Endothelial cell (in vitro differentiated cells): ENCODE data around the gene SSC4D. TPM values are rescaled to one million over a fixed set of nuclear protein-coding genes. Genes with fewer than 3 reads are reported as not detected.

Experiments
- DNase-seq: peaks from one replicate; pipeline ENCODE4 v3.0.0; 2021; ENCODE audit warnings: low spot score
- H3K27ac Mint-ChIP-seq: one replicate; pipeline ENCODE4 v1.8.0; 2021; ENCODE audit warnings: mixed read lengths, inconsistent platforms; ENCODE audit not compliant: unreplicated experiment
- H3K27me3 Mint-ChIP-seq: one replicate; pipeline ENCODE4 v1.8.0; 2021; ENCODE audit warnings: mild to moderate bottlenecking, moderate library complexity, mixed read lengths, inconsistent platforms; ENCODE audit not compliant: unreplicated experiment
- H3K36me3 Mint-ChIP-seq: one replicate; pipeline ENCODE4 v1.8.0; 2021; ENCODE audit warnings: mild to moderate bottlenecking, low read depth, mixed read lengths, inconsistent platforms; ENCODE audit not compliant: unreplicated experiment
- H3K4me1 Mint-ChIP-seq: one replicate; pipeline ENCODE4 v1.8.0; 2021; ENCODE audit warnings: mild to moderate bottlenecking, mixed read lengths, inconsistent platforms; ENCODE audit not compliant: unreplicated experiment
- H3K4me3 Mint-ChIP-seq: one replicate; pipeline ENCODE4 v1.8.0; 2021; ENCODE audit warnings: mild to moderate bottlenecking, mixed read lengths, inconsistent platforms; ENCODE audit not compliant: unreplicated experiment
- H3K9me3 Mint-ChIP-seq: one replicate; pipeline ENCODE4 v1.8.0; 2021; ENCODE audit warnings: mixed read lengths, inconsistent platforms; ENCODE audit not compliant: unreplicated experiment
- total RNA-seq: library from RNA; stranded (reverse); fragmentation: NEBNext Ultra II Directional; extraction: Animal tissue kit (Norgen Biotek cat#: 25700); gene quantifications from one replicate; pipeline ENCODE4 v1.2.1, GENCODE V29; 2021; ENCODE audit not compliant: unreplicated experiment
- TF ChIP-seq, protein P1 (sequence below): fragments of 200-600 bp; sonication (generic); IDR thresholded peaks from one replicate; pipeline ENCODE4 v1.5.0; 2021; ENCODE audit warnings: antibody characterized with exemption; ENCODE audit not compliant: unreplicated experiment

SSC4D gene
- total RNA-seq, 1 donor from 2014 or later: 15.6 TPM

DNA sequence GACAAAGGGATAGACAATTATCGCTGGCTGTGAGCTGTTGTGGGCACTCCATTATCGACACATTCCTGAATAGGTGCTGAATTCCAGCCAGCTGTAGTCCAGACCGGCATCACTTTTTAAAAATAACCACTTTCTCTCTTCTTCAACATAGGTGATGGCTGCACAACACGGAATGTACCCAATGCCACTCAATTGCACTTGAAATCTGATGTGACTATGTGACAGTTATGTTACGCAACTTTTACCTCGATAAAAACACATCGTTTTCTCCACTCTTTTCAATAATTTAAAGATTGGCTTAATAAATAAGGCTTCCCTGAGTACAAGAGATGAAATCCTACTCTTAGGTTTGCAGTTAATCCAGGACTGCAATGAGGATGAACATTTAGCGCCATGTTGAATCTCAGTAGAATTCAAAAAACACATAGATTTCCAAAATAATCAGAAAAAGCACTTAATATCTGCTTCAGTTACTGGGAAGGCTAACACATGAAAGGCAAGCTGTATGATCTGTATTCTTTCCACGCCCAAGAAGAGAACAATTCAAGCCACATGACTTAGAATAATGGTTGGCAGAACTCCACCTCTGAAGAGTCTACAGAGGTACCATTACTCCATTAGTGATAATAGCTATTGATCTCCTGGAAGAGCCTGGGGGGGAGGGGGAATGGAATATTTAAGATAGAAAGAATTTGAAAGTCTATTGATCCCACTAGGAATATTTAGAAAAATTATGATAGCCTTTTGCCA, 54.3 kb downstream of the SSC4D start:
- peak overlapping the region; percentile 49 for H3K27ac Mint-ChIP-seq
- H3K27me3 Mint-ChIP-seq: peaks cover 14% of the 10 kb centered on the region
- TF ChIP-seq, protein P1, sequence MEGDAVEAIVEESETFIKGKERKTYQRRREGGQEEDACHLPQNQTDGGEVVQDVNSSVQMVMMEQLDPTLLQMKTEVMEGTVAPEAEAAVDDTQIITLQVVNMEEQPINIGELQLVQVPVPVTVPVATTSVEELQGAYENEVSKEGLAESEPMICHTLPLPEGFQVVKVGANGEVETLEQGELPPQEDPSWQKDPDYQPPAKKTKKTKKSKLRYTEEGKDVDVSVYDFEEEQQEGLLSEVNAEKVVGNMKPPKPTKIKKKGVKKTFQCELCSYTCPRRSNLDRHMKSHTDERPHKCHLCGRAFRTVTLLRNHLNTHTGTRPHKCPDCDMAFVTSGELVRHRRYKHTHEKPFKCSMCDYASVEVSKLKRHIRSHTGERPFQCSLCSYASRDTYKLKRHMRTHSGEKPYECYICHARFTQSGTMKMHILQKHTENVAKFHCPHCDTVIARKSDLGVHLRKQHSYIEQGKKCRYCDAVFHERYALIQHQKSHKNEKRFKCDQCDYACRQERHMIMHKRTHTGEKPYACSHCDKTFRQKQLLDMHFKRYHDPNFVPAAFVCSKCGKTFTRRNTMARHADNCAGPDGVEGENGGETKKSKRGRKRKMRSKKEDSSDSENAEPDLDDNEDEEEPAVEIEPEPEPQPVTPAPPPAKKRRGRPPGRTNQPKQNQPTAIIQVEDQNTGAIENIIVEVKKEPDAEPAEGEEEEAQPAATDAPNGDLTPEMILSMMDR: no peak
- H3K4me3 Mint-ChIP-seq: peak overlapping the region; percentile 29
- peaks cover 38% of the 10 kb centered on the region for H3K36me3 Mint-ChIP-seq
- no peak for DNase-seq
- no peaks in the 10 kb centered on the region for H3K9me3 Mint-ChIP-seq
- H3K4me1 Mint-ChIP-seq: peaks cover 40% of the 10 kb centered on the region

DNA sequence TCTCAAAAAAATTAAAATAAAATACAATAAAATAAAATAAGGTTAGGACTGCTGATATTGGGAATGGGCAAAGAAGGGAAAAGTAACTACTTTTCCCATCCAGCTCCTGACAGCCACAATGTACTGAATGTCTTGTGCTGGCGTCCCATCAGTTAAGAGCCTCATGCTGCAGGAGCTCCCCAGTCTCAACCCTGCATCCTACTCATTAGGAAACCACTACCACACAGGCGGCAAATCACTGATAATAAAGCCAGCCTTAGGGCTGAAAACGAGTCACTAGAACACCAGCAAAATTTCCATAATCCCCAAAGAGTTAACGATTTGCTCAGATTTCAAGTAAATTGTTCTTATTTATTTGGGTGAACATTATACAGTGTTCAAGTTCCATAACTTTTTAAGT, 55.0 kb downstream of the SSC4D start:
- Mint-ChIP-seq H3K4me3 (no peak overlapping the region), H3K27me3 (peaks cover 9% of the 10 kb centered on the region), H3K27ac (no peak overlapping the region), H3K36me3 (peaks cover 40% of the 10 kb centered on the region), H3K4me1 (peaks cover 35% of the 10 kb centered on the region), H3K9me3 (no peaks in the 10 kb centered on the region)
- TF ChIP-seq, protein P1: no peak
- no peak for DNase-seq

DNA sequence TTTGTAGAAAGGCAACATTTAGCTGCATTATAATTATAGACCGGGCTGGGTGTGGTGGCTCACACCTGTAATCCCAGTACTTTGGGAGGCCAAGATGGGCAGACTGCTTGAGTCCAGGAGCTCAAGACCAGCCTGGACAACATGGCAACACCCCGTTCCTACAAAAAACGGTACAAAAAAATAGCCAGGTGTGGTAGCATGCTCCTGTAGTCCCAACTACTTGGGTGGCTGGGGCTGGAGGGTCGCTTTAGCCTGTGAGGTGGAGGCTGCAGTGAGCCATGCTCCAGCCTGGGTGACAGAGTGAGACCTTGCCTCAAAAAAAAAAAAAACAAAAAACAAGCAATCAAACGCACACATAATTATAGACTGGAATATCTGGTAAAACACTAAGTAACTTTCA, 55.8 kb downstream of the SSC4D start:
- H3K27ac Mint-ChIP-seq: no peak overlapping the region
- H3K4me1 Mint-ChIP-seq: peaks cover 39% of the 10 kb centered on the region
- H3K9me3 Mint-ChIP-seq: no peaks in the 10 kb centered on the region
- TF ChIP-seq, protein P1: no peak
- DNase-seq: no peak
- peaks cover 44% of the 10 kb centered on the region for H3K36me3 Mint-ChIP-seq
- H3K27me3 Mint-ChIP-seq: peaks cover 9% of the 10 kb centered on the region
- H3K4me3 Mint-ChIP-seq: no peak overlapping the region

DNA sequence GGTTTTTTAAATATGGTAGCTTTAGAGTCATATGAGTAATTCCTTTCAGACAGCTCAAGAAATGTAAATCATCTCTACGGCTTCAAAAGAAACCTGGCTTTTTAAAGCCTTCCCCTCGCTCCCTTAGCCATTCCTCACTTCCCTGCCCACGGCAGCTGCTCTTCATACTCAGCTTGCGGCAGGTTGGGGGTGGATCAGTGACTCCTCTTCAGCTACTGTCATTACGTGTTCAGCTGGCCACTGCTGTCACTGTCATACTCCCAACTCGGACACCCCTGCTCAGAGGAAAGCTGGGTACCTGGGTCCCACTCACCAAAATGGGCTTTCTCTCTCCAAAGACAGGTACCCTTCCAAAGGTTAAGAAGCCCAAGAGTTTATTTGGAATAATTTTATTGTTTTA, 57.3 kb downstream of the SSC4D start:
- Mint-ChIP-seq H3K9me3 (no peaks in the 10 kb centered on the region), H3K4me1 (peaks cover 40% of the 10 kb centered on the region), H3K36me3 (peaks cover 41% of the 10 kb centered on the region), H3K4me3 (no peak overlapping the region), H3K27ac (peak overlapping the region; percentile 38), H3K27me3 (peaks cover 1% of the 10 kb centered on the region)
- TF ChIP-seq, protein P1: no peak
- DNase-seq: no peak

DNA sequence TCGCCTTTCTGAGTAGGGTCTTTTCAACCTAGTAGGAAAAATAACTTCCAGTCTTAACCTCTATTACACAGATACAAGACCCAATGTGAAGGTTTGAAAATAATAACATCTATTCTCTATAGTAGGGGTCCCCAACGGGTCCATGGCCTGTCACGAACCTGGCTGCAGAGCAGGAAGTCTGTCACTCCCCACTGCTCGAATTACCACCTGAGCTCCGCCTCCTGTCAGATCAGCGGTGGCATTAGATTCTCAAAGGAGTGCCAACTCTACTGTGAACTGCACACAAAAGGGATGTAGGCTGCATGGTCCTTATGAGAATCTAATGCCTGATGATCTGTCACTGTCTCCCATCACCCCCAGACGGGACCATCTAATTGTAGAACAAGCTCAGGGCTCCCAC, 58.1 kb downstream of the SSC4D start:
- Mint-ChIP-seq H3K9me3 (no peaks in the 10 kb centered on the region), H3K27ac (peak overlapping the region; percentile 27), H3K4me1 (peaks cover 43% of the 10 kb centered on the region), H3K27me3 (no peaks in the 10 kb centered on the region), H3K4me3 (peak overlapping the region; percentile 1), H3K36me3 (peaks cover 47% of the 10 kb centered on the region)
- no peak for DNase-seq
- TF ChIP-seq, protein P1: no peak
